NCI-H187 treated with DMSO at 0.1 percent for 48 hours (cell line): ENCODE data around the gene HECTD4.
"Not testable (repeated sequence)": the region's sequence is repeated elsewhere in the genome, so short reads cannot be mapped to it uniquely, and the experiment has no call there.

Experiments used
- DNase-seq: peaks from one replicate; lab custom pipeline; 2025; lab: John Stamatoyannopoulos, UW

HECTD4 gene

GRCh38 chr12:112354399-112354798, 27.8 kb downstream of the HECTD4 start:
- DNase-seq, result no peak

GRCh38 chr12:112353393-112353792, 28.8 kb downstream of the HECTD4 start:
- no peak for DNase-seq

- no peak for DNase-seq
These were observed 29.3 kb downstream of the HECTD4 start for GRCh38 chr12:112352921-112353320.

DNA sequence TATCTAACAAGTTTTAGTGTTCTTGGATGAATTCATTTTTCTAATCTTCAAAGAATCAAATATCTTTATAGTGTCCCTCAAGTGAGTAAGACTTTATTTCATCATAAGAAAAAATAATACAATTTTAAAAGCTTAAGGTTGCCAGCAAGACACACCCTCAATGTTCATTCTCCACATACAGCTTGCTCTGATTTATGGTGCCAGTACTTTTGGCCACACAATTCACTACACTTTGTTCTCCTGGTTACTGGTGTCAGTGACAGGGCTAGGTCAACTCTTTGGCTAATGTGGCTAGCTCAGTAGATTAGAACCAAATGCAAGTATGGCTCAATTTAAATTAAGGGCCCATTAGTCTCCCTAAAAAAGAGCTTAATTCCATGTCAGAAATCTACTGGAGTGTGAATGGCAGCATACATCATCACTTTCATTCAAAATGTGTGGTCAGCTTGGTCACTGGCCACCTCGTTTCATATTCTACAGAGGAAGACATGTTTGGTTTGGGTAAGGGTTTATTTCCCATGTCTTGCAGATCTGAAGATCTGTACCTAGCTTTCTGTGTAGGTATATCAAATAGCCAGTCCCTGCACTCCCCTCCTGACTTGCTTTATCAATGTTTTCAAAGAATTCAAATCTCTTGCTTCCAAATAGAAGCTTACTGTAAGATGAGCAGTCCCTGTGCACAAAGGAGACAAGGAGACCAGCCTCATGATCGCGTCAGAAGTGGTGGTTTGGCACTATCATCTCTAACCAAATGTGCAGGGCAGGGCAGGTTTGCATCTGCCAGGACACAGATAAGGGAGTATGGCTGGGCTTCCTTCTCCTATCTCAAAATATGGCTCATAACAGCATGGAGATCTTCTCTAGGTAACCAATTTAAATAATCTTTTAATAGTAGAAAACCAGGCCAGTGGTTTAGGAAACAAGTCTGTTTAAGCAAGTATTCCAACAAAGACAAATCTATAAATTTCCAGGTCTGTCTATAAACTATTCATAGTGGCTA, 31.3 kb downstream of the HECTD4 start:
- no peak for DNase-seq

DNA sequence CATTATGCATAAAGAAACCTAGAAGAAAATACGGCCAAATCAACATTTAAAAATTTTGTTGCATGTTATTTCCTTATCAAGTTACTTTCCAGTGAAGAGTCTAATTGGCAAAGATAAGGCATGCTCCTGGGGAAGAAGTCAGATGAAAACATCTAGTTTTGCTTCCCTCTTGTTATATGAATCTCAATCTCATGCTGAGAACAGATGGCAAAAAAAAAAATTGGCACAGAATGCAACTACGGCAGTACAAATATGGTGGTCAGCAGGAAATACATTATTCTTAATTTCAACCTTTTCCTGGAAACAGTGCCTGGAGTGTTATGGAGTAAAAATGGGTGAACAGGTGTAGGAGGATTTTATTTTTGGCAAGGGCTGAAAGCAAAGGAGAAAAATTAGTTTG, 32.8 kb downstream of the HECTD4 start:
- no peak for DNase-seq

- not testable (repeated sequence) for DNase-seq
These were observed 33.3 kb downstream of the HECTD4 start for GRCh38 chr12:112348926-112349325.

DNA sequence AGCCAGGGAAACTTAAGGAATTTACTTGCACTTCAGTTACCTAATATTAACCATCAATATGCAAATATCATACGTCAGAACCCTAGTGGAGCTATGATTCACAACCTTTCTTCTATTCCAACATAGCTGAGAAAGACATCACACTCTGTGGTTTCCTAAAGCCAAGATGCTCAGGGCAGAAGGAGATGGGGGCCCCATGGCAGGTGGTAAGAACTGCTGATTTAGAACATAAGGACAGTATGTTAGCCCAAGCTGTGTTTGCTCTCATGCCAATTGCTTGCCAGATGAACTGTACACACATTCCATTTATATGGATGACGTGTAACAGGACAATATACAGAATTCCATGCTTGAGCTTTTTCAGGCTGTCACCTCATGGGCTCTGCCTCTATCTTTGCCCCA, 34.6 kb downstream of the HECTD4 start:
- no peak for DNase-seq

- no peak for DNase-seq
These were observed 36.0 kb downstream of the HECTD4 start for GRCh38 chr12:112346194-112346593.

DNA sequence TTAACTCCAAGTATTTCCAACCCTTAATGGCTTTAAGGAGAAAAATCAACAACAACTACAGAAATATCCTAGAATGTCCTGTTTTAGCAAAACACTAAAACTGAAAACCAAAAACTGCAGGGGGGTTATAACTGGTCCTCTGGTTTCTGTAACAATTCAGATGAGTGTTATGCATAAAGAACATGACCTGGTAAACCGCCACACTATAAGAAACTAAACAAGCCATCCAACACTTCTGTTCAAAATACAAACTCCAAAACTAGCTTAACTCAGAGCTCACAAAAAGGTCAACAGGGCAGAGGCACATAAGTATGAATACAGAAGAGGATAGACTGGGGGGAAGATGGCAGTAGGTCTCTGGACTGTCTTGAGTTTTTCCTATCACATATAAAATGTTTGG, 38.0 kb downstream of the HECTD4 start:
- no peak for DNase-seq

DNA sequence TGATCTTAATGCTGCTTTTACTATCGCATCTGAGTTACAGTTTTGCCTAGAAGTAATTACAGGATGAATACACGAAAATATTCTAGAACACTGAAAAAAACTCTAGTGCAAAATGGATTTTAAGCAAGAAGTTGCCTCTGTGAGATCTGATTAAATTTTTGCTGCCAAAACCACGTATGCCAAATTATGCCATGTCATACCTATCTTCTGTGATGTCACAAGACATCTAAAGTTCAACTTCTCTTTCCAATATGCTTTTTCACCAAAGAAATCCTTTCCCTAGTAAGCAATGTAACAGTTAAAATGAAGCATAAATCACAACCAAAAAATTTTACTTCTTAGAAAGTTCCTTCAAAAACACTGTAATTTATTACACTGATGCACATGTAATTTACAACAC, 39.6 kb downstream of the HECTD4 start:
- no peak for DNase-seq

GRCh38 chr12:112341046-112341825, 41.0 kb downstream of the HECTD4 start:
- DNase-seq, result no peak

DNA sequence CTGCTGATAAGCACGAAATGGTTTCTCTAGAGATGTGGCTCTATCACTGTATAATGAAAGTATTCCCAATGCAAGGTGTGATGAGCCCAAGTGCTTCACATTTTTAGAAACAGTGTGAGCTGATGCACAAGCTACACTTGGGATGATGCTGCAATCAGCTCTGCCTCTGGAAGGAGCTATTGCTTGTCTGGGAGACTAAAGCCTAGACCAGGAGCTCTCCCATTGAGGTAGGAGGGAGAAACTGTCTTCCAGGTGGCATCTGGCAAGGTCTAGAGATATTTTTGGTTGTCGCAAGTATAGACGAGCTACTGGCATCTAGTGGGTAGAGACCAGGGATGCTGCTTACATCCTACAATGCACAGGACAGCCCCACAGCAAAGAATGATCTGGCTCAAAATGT, 42.0 kb downstream of the HECTD4 start:
- DNase-seq, result no peak

- not testable (repeated sequence) for DNase-seq
These were observed 47.2 kb downstream of the HECTD4 start for GRCh38 chr12:112334999-112335398.

GRCh38 chr12:112333019-112333418, 49.2 kb downstream of the HECTD4 start:
- DNase-seq, result no peak

- no peak for DNase-seq
These were observed 50.3 kb downstream of the HECTD4 start for GRCh38 chr12:112331886-112332285.

DNA sequence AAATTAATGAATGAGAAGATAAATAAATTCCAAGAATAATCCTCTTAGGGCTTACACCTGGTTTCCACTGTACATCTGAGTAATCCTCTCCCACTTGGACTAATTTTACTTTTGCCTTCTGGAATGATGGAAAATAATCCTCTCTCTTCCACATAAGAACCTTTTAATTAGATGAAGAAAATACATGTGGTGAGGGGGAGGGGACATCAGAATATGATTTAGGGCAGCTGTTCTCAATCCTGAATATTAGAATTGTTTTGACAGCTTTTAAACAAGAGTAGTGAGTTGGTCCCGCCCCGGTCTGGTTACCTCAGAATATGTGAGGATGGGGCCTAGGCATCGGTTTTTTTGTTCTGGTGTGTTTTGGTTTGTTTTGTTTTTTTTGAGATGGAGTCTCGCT, 51.5 kb downstream of the HECTD4 start:
- no peak for DNase-seq

DNA sequence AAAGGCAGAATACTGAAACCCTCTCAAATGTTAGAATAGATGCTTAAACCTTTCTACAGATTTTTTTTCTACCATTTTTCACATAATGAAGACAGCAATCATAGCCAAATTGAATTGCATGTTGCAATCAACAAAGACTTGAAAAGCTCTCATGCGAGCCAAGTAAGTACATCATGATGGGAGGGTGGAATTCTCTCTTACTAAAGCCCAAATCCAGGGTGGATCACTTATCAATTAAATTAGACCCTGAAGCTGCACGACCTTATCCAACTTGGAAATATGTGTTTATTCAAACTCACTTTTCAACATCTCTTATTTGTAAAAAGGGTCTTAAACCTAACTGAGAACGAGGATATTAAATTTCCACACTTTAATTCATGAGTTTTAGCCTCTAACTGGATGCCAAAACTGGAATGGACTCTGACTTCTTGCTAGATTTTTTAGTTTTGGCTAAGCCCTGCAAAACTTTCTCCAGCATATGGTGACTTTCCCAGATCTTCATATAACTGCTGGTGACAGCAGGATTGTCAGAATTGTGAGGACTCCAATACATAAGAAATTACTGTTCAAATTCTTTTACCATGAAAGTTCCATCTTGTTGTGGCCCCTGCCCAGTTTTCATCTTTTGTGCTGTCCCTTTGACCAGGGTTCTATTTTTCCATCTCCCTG, 53.6 kb downstream of the HECTD4 start:
- no peak for DNase-seq

DNA sequence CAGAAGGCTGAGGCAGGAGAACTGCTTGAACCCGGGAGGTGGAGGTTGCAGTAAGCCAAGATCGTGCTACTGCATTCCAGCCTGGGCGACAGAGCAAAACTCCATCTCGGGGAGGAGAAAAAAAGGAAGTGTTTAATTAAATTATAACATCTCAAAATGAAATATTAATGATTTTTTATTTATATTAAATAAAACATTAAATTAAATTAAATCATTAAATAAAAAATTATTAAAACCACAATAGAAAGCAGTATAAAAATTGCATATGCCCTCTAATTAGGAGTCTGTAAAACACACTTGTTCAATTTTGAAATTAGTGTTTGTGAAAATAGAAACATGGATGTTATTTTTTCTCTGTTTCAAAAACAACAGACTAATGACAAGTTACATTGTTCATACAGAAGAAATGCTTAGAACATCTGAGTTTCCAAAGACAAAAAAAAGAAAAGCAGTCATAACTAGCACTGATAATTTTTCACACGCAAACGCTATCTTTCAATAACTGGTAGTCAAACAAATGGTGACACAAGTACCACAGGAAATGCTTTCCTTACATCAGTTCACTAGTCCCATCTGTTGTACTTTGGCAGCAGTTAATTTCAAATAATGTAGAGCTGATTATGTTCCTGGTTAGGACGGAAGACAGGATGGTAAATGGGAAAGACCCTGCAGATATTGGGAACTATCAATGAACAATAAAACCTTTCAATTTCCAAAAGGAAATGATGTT, 54.9 kb downstream of the HECTD4 start:
- no peak for DNase-seq

DNA sequence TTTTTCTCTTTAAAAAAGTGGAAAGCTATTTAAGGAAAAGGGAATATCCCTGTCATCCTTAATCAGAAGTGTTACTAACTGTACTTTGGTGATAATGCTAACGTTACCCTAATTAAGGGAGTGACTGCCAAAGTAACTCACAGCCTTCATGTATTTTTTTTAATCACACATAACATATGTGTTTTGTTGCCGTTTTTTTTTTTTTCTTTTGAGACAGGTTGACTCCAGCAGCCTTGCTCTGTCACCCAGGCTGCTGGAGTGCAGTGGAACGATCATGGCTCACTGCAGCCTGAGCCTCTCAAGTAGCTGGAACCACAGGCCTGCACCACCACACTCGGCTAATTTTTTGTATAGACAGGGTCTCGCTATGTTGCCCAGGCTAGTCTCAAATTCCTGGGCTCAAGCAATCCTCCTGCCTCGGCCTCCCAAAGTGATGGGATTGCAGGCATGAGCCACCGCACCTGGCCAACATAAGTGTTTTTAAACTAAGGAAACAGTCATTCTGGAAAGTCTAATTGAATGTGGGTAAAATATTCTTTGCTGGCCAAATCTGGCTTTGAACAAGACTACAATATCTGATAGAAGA, 56.5 kb downstream of the HECTD4 start:
- DNase-seq, result no peak

- DNase-seq, result no peak
These were observed 57.1 kb downstream of the HECTD4 start for GRCh38 chr12:112325157-112325556.

GRCh38 chr12:112322882-112323547, 59.2 kb downstream of the HECTD4 start:
- DNase-seq, result no peak
